K562 (cell line): ENCODE measurements around the gene RPS8. TPM values are rescaled to one million over a fixed set of nuclear protein-coding genes. Genes with fewer than 3 reads are reported as not detected.

Source experiments
- ARID2 ChIP-seq: fragments of 450-650 bp; IDR thresholded peaks from 2 replicates; pipeline ENCODE4 v1.6.1; 2017; ENCODE audit warnings: antibody characterized with exemption, mild to moderate bottlenecking
- CBX8 ChIP-seq: fragments of 200-600 bp; sonication (generic); IDR thresholded peaks from 2 replicates; pipeline ENCODE4 v1.6.1; 2012; ENCODE audit warnings: borderline replicate concordance, mixed run types, low read depth, mild to moderate bottlenecking, moderate library complexity, mixed read lengths, low read length, control low read depth, inconsistent platforms; ENCODE audit not compliant: poor library complexity, severe bottlenecking; ENCODE audit errors: extremely low read depth
- CSDE1 ChIP-seq, 2 experiments: fragments of 450-650 bp; IDR thresholded peaks; 2 replicates each; pipeline ENCODE4 v1.6.1; 2016; ENCODE audit warnings: mild to moderate bottlenecking in 1 of 2
- ETS1 ChIP-seq: conservative IDR thresholded peaks from 2 replicates; pipeline ENCODE4 v1.6.1; 2011; ENCODE audit warnings: low read depth, mild to moderate bottlenecking, low read length; ENCODE audit not compliant: control insufficient read depth
- FOXK1 ChIP-seq: sonication (generic); formaldehyde crosslinking; IDR thresholded peaks from 2 replicates; pipeline ENCODE4 v1.8.0; 2022; ENCODE audit warnings: missing genetic modification reagents, mild to moderate bottlenecking, borderline replicate concordance
- FOXK2 ChIP-seq, 2 experiments: fragments of 450-650 bp; IDR thresholded peaks in 1 of 2; conservative IDR thresholded peaks in 1 of 2; 2 replicates each; pipeline ENCODE4 v1.6.1; 2016; ENCODE audit warnings: low read depth in 2 of 2, mild to moderate bottlenecking in 1 of 2
- GABPA ChIP-seq: fragments of 200-800 bp; sonication (Bioruptor generic); conservative IDR thresholded peaks from 2 replicates; pipeline ENCODE4 v1.6.1; 2016; ENCODE audit warnings: low read depth, missing genetic modification characterization, missing compliant biosample characterization
- HDAC6 ChIP-seq: IDR thresholded peaks from 2 replicates; pipeline ENCODE4 v1.6.1; 2012; ENCODE audit warnings: low read depth, mild to moderate bottlenecking, control low read depth, inconsistent platforms, low read length, moderate library complexity
- JUN ChIP-seq, 2 experiments: sonication (generic) in 1 of 2; formaldehyde crosslinking in 1 of 2; IDR thresholded peaks; 2 replicates each; pipeline versions ENCODE4 v1.6.1 to v1.8.0; 2012 to 2022; ENCODE audit warnings: borderline replicate concordance in 2 of 2, mild to moderate bottlenecking in 2 of 2, improper control_type of control experiment in 1 of 2, low read depth in 1 of 2, low read length in 1 of 2, missing genetic modification reagents in 1 of 2
- JUND ChIP-seq, 2 experiments: IDR thresholded peaks; 2 replicates in 1 of 2; 3 replicates in 1 of 2; pipeline ENCODE4 v1.6.1; 2011; ENCODE audit warnings: borderline replicate concordance in 2 of 2, low read depth in 2 of 2, low read length in 2 of 2, improper control_type of control experiment in 1 of 2, missing biosample characterization in 1 of 2, missing genetic modification characterization in 1 of 2, missing genetic modification reagents in 1 of 2
- MAZ ChIP-seq, 2 experiments: fragments of 450-650 bp in 1 of 2; sonication (generic) in 1 of 2; formaldehyde crosslinking; IDR thresholded peaks in 1 of 2; conservative IDR thresholded peaks in 1 of 2; 2 replicates each; pipeline versions ENCODE4 v1.4.0 to v1.5.0; 2020; ENCODE audit warnings: mild to moderate bottlenecking in 1 of 2, missing genetic modification reagents in 1 of 2
- MCM3 ChIP-seq: fragments of 450-650 bp; IDR thresholded peaks from 2 replicates; pipeline ENCODE4 v1.6.1; 2016
- MCM7 ChIP-seq, 2 experiments: fragments of 450-650 bp; IDR thresholded peaks; 2 replicates each; pipeline ENCODE4 v1.6.1; 2016 to 2018
- MECOM ChIP-seq: fragments of 250-450 bp; sonication (Bioruptor Pico); IDR thresholded peaks from 2 replicates; pipeline ENCODE4 v1.8.0; 2022; ENCODE audit warnings: inconsistent platforms
- MTA2 ChIP-seq: fragments of 450-650 bp; IDR thresholded peaks from 2 replicates; pipeline ENCODE4 v1.6.1; 2016; ENCODE audit warnings: low read depth
- NUFIP1 ChIP-seq: fragments of 450-650 bp; IDR thresholded peaks from 2 replicates; pipeline ENCODE4 v1.6.1; 2018; ENCODE audit not compliant: partially characterized antibody
- POLR3A ChIP-seq: IDR thresholded peaks from 2 replicates; pipeline ENCODE4 v1.6.1; 2011; ENCODE audit warnings: borderline replicate concordance, mild to moderate bottlenecking, moderate library complexity; ENCODE audit not compliant: insufficient read length, insufficient read depth; ENCODE audit errors: extremely low read depth
- SMARCA5 ChIP-seq: fragments of 450-650 bp; IDR thresholded peaks from 2 replicates; pipeline ENCODE4 v1.6.1; 2016
- SMARCE1 ChIP-seq: fragments of 450-650 bp; IDR thresholded peaks from 2 replicates; pipeline ENCODE4 v1.7.1; 2016; ENCODE audit warnings: mild to moderate bottlenecking
- SOX6 ChIP-seq: fragments of 450-650 bp; IDR thresholded peaks from 2 replicates; pipeline ENCODE4 v1.6.1; 2014; ENCODE audit warnings: mild to moderate bottlenecking
- SRSF7 ChIP-seq: fragments of 200-400 bp; formaldehyde crosslinking; optimal IDR thresholded peaks from 2 replicates; pipeline ENCODE3; 2017; ENCODE audit warnings: mild to moderate bottlenecking, low read depth, low read length
- TCF7 ChIP-seq: sonication (generic); IDR thresholded peaks from 2 replicates; pipeline ENCODE4 v1.6.1; 2016; ENCODE audit warnings: antibody characterized with exemption, borderline replicate concordance
- ZFP30 ChIP-seq: fragments of 250-450 bp; sonication (Bioruptor Pico); IDR thresholded peaks from 2 replicates; pipeline ENCODE4 v1.8.0; 2022; ENCODE audit warnings: moderate library complexity, mild to moderate bottlenecking, inconsistent platforms, borderline replicate concordance
- ZKSCAN1 ChIP-seq: fragments of 150-350 bp; IDR thresholded peaks from 2 replicates; pipeline ENCODE4 v1.6.1; 2016; ENCODE audit warnings: low read depth, low read length
- ZNF197 ChIP-seq: fragments of 200-800 bp; sonication (Bioruptor generic); IDR thresholded peaks from 2 replicates; pipeline ENCODE4 v1.6.1; 2016; ENCODE audit warnings: low read depth, missing genetic modification characterization, missing compliant biosample characterization
- polyA plus RNA-seq, 8 experiments: library from polyadenylated mRNA; depleted of rRNA in 4 of 8; stranded (reverse) in 5 of 8; unstranded in 3 of 8; fragments of >200 nt; fragmentation: Nextera tagmentation in 2 of 8; fragmentation: Illumina TruSeq in 1 of 8; extraction: Ambion mirVana in 2 of 8; extraction: Trizol in 1 of 8; gene quantifications; 2 replicates each; pipeline versions ENCODE4 v1.2.1 to v1.2.3, GENCODE V29; 2011 to 2014; ENCODE audit warnings: inconsistent platforms in 1 of 8, missing spikeins in 1 of 8
- total RNA-seq, 7 experiments: library from RNA; depleted of rRNA in 6 of 7; stranded (reverse); fragments of >200 nt in 6 of 7; fragmentation: Illumina TruSeq in 2 of 7; extraction: Trizol in 2 of 7; gene quantifications; 2 replicates each; pipeline versions ENCODE4 v1.2.1 to v1.2.3, GENCODE V29; 2011 to 2021; ENCODE audit warnings: low replicate concordance in 1 of 7
- TF ChIP-seq, protein P1 (sequence below): fragments of 250-450 bp; sonication (Bioruptor Pico); IDR thresholded peaks from 2 replicates; pipeline ENCODE4 v1.5.0; 2020; ENCODE audit warnings: mild to moderate bottlenecking

RPS8 gene
- total and polyA plus RNA-seq, 9 of the 15 experiments (the other 6 are each of a cell fraction or from before 2014, with no cell fraction given): 2,431 to 4,168 (median 3,109) TPM

DNA sequence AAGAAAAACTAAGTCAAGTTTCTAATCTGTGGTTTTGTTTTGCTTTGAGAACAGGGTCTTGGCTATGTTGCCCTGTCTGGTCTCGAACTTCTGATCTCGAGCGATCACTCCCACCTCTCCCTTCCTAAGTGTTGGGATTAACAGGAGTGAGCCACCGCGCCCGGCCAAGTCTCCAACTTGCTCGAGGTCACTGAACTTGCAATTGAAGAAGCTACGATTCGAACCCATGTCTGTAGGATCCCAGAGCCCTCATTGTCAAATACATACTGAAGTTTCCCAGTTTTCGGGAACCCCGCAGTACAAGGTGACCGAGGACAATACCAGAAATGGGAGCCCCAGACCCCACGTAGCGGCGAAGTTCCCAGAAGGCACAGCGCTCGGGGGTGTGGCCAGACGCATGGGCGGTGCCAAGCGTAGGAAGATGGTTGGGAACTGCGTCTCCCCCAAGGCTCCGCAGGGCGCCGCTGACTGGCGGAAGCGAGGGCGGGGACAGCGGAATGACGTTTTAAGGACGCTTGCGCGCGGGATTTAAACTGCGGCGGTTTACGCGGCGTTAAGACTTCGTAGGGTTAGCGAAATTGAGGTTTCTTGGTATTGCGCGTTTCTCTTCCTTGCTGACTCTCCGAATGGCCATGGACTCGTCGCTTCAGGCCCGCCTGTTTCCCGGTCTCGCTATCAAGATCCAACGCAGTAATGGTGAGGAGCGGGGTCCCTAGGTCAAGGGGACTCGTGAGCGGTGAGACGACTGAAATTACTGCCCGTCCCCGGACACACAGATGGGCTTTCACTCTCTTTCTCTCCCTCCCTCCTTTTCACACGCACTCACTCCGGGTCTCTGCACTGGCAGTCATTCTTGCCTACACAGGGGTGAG is 35.8 kb upstream of the RPS8 start, which contains the start of gene KIF2C (continued):
- TF ChIP-seq ZKSCAN1: no peak
- no peak for TF ChIP-seq MCM3
- no peak for TF ChIP-seq ARID2
- peak; percentile 81; the same call in 1 of the 2 replicates for TF ChIP-seq ETS1
- no peak for TF ChIP-seq MTA2
- no peak for TF ChIP-seq POLR3A
- no peak for TF ChIP-seq ZNF197 (CRISPR knock-in tag)
- no peak for TF ChIP-seq CBX8
- TF ChIP-seq, protein P1, sequence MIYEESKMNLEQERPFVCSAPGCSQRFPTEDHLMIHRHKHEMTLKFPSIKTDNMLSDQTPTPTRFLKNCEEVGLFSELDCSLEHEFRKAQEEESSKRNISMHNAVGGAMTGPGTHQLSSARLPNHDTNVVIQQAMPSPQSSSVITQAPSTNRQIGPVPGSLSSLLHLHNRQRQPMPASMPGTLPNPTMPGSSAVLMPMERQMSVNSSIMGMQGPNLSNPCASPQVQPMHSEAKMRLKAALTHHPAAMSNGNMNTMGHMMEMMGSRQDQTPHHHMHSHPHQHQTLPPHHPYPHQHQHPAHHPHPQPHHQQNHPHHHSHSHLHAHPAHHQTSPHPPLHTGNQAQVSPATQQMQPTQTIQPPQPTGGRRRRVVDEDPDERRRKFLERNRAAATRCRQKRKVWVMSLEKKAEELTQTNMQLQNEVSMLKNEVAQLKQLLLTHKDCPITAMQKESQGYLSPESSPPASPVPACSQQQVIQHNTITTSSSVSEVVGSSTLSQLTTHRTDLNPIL (CRISPR knock-in tag): no peak
- no peak for TF ChIP-seq MCM7 (IDR thresholded peaks at IDR 0.05)
- no peak for TF ChIP-seq SMARCA5
- TF ChIP-seq SMARCE1: no peak; the same call in 1 of the 2 replicates
- TF ChIP-seq FOXK2 (conservative IDR thresholded peaks at IDR 0.05 in 1 of 2, IDR thresholded peaks at IDR 0.05 in 1 of 2; ENCODE audit: low read depth in 2 of 2): peak; percentile 16 to 73; a peak in 3 of 4 replicates
- no peak for TF ChIP-seq JUN (IDR thresholded peaks at IDR 0.05; ENCODE audit: borderline replicate concordance, low read depth, low read length)
- no peak; the same call in 1 of the 2 replicates for TF ChIP-seq JUN (CRISPR knock-in tag; IDR thresholded peaks at IDR 0.05; ENCODE audit: borderline replicate concordance)
- TF ChIP-seq MAZ (CRISPR knock-in tag; conservative IDR thresholded peaks at IDR 0.05 in 1 of 2, IDR thresholded peaks at IDR 0.05 in 1 of 2): peak; percentile 46 to 62; a peak in 2 of 4 replicates
- TF ChIP-seq NUFIP1: peak; percentile 77
- TF ChIP-seq FOXK1 (CRISPR knock-in tag): 0 out of 2 replicates have a peak, but pooled peaks have one; percentile 18
- peak in 1 of 2 experiments; percentile 38; a peak in 2 of 4 replicates for TF ChIP-seq CSDE1 (IDR thresholded peaks at IDR 0.05)
- no peak for TF ChIP-seq ZFP30 (CRISPR knock-in tag)
- no peak for TF ChIP-seq MECOM (CRISPR knock-in tag)
- peak; percentile 61 for TF ChIP-seq SOX6
- TF ChIP-seq HDAC6: no peak
- peak; percentile 84 for TF ChIP-seq JUND (IDR thresholded peaks at IDR 0.05; ENCODE audit: borderline replicate concordance, low read depth, low read length)
- TF ChIP-seq JUND (tag; IDR thresholded peaks at IDR 0.05; ENCODE audit: borderline replicate concordance, low read depth, low read length): peak; percentile 63; the same call in 2 of the 3 replicates
- TF ChIP-seq TCF7: peak; percentile 81
- no peak for TF ChIP-seq SRSF7
- peak; percentile 83 for TF ChIP-seq GABPA (tag)
